Panc1 (cell line): Measurements from ENCODE around the gene FKBP1A. TPM values are rescaled to one million over a fixed set of nuclear protein-coding genes. Genes with fewer than 3 reads are reported as not detected.
A peak's percentile ranks its signal among the peaks of the same experiment; 100 is the strongest.

Experiments used
- ATAC-seq: fragments of 200-7000 bp; cut with Tn5 transposase; 2 replicates; pipeline ENCODE4 v1.9.1; 2020; ENCODE audit warnings: mild to moderate bottlenecking, moderate library complexity
- BruUV-seq: library from RNA; stranded (reverse); fragments of 400-500 nt; replicated peaks from 2 replicates; lab custom pipeline; 2021; lab: Mats Ljungman, UMichigan
- CTCF ChIA-PET: fragments of 300-600 bp; sonication (Branson Sonifier 250); formaldehyde crosslinking; loops from one replicate; lab custom pipeline; 2022; ENCODE audit warnings: antibody characterized with exemption; lab: Charles Lee
- POLR2A ChIA-PET: fragments of 300-600 bp; sonication (Branson Sonifier 250); formaldehyde crosslinking; loops from one replicate; lab custom pipeline; 2022; ENCODE audit warnings: antibody characterized with exemption; lab: Charles Lee
- DNase-seq: peaks from one replicate; pipeline ENCODE4 v3.0.0-alpha.2; 2010; ENCODE audit warnings: low read depth, low spot score
- H3K27ac ChIP-seq: 2 replicates; pipeline ENCODE4 v1.5.1; 2011; ENCODE audit warnings: mild to moderate bottlenecking, low read length, inconsistent platforms
- H3K27me3 ChIP-seq: fragments of 200-500 bp; sonication (Bioruptor generic); 2 replicates; pipeline ENCODE4 v1.6.0; 2014; ENCODE audit warnings: low read length, inconsistent platforms; ENCODE audit not compliant: control insufficient read depth, insufficient read depth
- H3K36me3 ChIP-seq: fragments of 200-500 bp; sonication (Bioruptor generic); 2 replicates; pipeline ENCODE4 v1.5.1; 2014; ENCODE audit warnings: inconsistent platforms, mild to moderate bottlenecking, low read length, moderate library complexity; ENCODE audit not compliant: control insufficient read depth, insufficient read depth
- H3K4me1 ChIP-seq: 2 replicates; pipeline ENCODE4 v1.5.1; 2011; ENCODE audit warnings: inconsistent platforms, mild to moderate bottlenecking, low read length, moderate library complexity; ENCODE audit not compliant: control insufficient read depth, insufficient read depth
- H3K4me3 ChIP-seq, 2 experiments: 2 replicates each; pipeline ENCODE4 v1.5.1; 2011 to 2012; ENCODE audit warnings: low read depth in 2 of 2, low read length in 2 of 2, mild to moderate bottlenecking in 2 of 2, inconsistent platforms in 1 of 2, moderate library complexity in 1 of 2
- H3K9me3 ChIP-seq: fragments of 200-500 bp; sonication (Bioruptor generic); 2 replicates; pipeline ENCODE4 v1.5.1; 2014; ENCODE audit warnings: low read depth, mild to moderate bottlenecking, inconsistent platforms, low read length, moderate library complexity; ENCODE audit not compliant: control insufficient read depth, insufficient read depth
- CTCF ChIP-seq: fragments of 450-650 bp; IDR thresholded peaks from 2 replicates; pipeline ENCODE4 v1.5.1; 2017; ENCODE audit warnings: mild to moderate bottlenecking
- POLR2AphosphoS5 ChIP-seq: IDR thresholded peaks from 2 replicates; pipeline ENCODE4 v1.6.1; 2012; ENCODE audit warnings: mild to moderate bottlenecking, low read depth, low read length, moderate library complexity
- SIN3A ChIP-seq: IDR thresholded peaks from 2 replicates; pipeline ENCODE4 v1.6.1; 2012; ENCODE audit warnings: low read depth, mild to moderate bottlenecking, low read length, moderate library complexity, borderline replicate concordance; ENCODE audit not compliant: insufficient read depth
- TCF7L2 ChIP-seq: IDR thresholded peaks from 2 replicates; pipeline ENCODE4 v1.6.1; 2011; ENCODE audit warnings: mild to moderate bottlenecking, low read depth, low read length, inconsistent platforms
- in situ Hi-C: cut with HindIII; loops from 2 replicates; pipeline ENCODE4 v1.10.0; 2016; ENCODE audit warnings: low sequenced_read_pairs, low pct_unique_long_range_greater_than_20kb
- intact Hi-C: fragments of 100-400 bp; cut with micrococcal nuclease; formaldehyde crosslinking; loops from one replicate; pipeline ENCODE4 v1.10.0; 2022; ENCODE audit not compliant: unreplicated experiment
- total RNA-seq: library from RNA; stranded (reverse); gene quantifications from one replicate; pipeline ENCODE4 v1.2.1, GENCODE V29; 2021; ENCODE audit not compliant: unreplicated experiment
- TF ChIP-seq, protein P1 (sequence below), 2 experiments: IDR thresholded peaks; 2 replicates each; pipeline ENCODE4 v1.6.1; 2011 to 2012; ENCODE audit warnings: low read depth in 2 of 2, control low read depth in 1 of 2, low read length in 1 of 2, mild to moderate bottlenecking in 1 of 2, moderate library complexity in 1 of 2; ENCODE audit not compliant: insufficient read depth in 1 of 2

FKBP1A gene
- total RNA-seq, 1 experiment from 2014 or later: 695 TPM

DNA sequence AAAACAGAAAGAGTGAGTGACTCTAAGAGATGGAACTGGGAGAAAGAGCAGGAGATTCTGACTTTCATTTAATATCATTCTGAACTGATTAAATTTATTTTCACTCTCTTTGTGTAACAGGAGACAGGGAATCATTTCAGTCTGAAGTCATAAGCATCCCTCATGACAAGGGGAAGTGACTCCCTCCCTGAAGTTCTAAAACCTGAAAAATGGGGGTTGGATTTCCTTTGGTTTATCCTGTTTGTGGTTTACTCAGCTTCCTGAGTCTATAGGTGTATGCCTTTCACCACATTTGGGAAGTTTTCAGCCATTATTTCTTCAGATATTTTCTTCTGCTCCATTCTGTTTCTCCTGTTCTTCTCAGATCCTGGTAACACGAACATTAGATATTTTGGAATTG is 3.4 kb upstream of the FKBP1A start:
- ATAC-seq (no peak), DNase-seq (no peak)
- in situ Hi-C loops: no loop called here
- no TSS peak for BruUV-seq
- H3K36me3 ChIP-seq: peaks cover 4% of the 10 kb centered on the region; the same call in 1 of the 2 replicates
- H3K27me3 ChIP-seq: no peaks in the 10 kb centered on the region
- peak overlapping the region; percentile 84 for H3K27ac ChIP-seq
- H3K9me3 ChIP-seq: no peaks in the 10 kb centered on the region; the same call in 1 of the 2 replicates
- peaks cover 29% of the 10 kb centered on the region for H3K4me1 ChIP-seq
- POLR2A ChIA-PET: no interaction called here
- intact Hi-C loops: no loop called here
- no peak overlapping the region for H3K4me3 ChIP-seq
- CTCF ChIA-PET: no interaction called here
- TF ChIP-seq TCF7L2: no peak
- no peak for TF ChIP-seq POLR2AphosphoS5
- no peak for TF ChIP-seq SIN3A
- no peak for TF ChIP-seq CTCF
- TF ChIP-seq, protein P1, sequence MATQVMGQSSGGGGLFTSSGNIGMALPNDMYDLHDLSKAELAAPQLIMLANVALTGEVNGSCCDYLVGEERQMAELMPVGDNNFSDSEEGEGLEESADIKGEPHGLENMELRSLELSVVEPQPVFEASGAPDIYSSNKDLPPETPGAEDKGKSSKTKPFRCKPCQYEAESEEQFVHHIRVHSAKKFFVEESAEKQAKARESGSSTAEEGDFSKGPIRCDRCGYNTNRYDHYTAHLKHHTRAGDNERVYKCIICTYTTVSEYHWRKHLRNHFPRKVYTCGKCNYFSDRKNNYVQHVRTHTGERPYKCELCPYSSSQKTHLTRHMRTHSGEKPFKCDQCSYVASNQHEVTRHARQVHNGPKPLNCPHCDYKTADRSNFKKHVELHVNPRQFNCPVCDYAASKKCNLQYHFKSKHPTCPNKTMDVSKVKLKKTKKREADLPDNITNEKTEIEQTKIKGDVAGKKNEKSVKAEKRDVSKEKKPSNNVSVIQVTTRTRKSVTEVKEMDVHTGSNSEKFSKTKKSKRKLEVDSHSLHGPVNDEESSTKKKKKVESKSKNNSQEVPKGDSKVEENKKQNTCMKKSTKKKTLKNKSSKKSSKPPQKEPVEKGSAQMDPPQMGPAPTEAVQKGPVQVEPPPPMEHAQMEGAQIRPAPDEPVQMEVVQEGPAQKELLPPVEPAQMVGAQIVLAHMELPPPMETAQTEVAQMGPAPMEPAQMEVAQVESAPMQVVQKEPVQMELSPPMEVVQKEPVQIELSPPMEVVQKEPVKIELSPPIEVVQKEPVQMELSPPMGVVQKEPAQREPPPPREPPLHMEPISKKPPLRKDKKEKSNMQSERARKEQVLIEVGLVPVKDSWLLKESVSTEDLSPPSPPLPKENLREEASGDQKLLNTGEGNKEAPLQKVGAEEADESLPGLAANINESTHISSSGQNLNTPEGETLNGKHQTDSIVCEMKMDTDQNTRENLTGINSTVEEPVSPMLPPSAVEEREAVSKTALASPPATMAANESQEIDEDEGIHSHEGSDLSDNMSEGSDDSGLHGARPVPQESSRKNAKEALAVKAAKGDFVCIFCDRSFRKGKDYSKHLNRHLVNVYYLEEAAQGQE (IDR thresholded peaks at IDR 0.05; ENCODE audit: insufficient read depth in 1 of 2, low read depth in 2 of 2, low read length in 1 of 2): no peak

DNA sequence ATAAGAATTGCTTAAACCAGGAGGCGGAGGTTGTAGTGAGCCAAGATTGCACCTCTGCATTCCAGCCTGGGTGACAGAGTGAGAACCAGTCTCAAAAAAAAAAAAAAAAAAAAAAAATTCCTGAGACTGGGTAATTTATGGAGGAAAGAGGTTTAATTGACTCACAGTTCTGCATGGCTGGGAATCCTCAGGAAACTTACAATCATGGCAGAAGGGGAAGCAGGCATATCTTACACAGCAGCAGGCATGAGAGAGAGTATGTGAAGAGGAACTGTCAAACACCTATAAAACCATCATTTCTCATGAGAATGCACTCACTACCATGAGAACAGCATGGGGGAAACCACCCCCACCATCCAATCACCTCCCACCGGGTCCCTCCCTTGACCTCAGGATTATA is 1.8 kb upstream of the FKBP1A start:
- H3K27ac ChIP-seq: peak overlapping the region; percentile 84
- POLR2A ChIA-PET: interaction anchor here (0.6 kb wide), 1 partner anchor 20 kb away, joined by 3 read pairs; no protein-coding TSS in a partner anchor
- BruUV-seq: no TSS peak
- intact Hi-C loops (loop anchor here (5.0 kb wide), 1 partner anchor 43 kb away; no protein-coding TSS in a partner anchor), in situ Hi-C loops (no loop called here)
- CTCF ChIA-PET: no interaction called here
- H3K4me1 ChIP-seq: peaks cover 30% of the 10 kb centered on the region
- TF ChIP-seq CTCF (no peak), POLR2AphosphoS5 (no peak), TCF7L2 (no peak), SIN3A (no peak)
- TF ChIP-seq, protein P1 (IDR thresholded peaks at IDR 0.05; ENCODE audit: insufficient read depth in 1 of 2, low read depth in 2 of 2, low read length in 1 of 2): no peak
- DNase-seq (no peak), ATAC-seq (no peak)
- no peaks in the 10 kb centered on the region for H3K27me3 ChIP-seq
- peaks cover 8% of the 10 kb centered on the region; the same call in 1 of the 2 replicates for H3K36me3 ChIP-seq
- H3K9me3 ChIP-seq: no peaks in the 10 kb centered on the region; the same call in 1 of the 2 replicates
- no peak overlapping the region for H3K4me3 ChIP-seq
